Muscle of leg (tissue), 11 donors: ENCODE results near the gene MYO5A. TPM values are rescaled to one million over a fixed set of nuclear protein-coding genes. Genes with fewer than 3 reads are reported as not detected.
"Not testable (repeated sequence)": the region's sequence is repeated elsewhere in the genome, so short reads cannot be mapped to it uniquely, and the experiment has no call there.

Experiments
- DNase-seq: peaks from one replicate; pipeline ENCODE4 v3.0.0; 2013
- H3K27ac ChIP-seq: one replicate; pipeline ENCODE4 v1.5.1; 2013; ENCODE audit warnings: mild to moderate bottlenecking, low read length, control low read depth
- H3K27me3 ChIP-seq: one replicate; pipeline ENCODE4 v1.6.1; 2013; ENCODE audit warnings: low read length; ENCODE audit not compliant: control insufficient read depth, insufficient read depth
- H3K36me3 ChIP-seq: one replicate; pipeline ENCODE4 v1.6.1; 2013; ENCODE audit warnings: low read length; ENCODE audit not compliant: control insufficient read depth, insufficient read depth
- H3K4me1 ChIP-seq: one replicate; pipeline ENCODE4 v1.6.1; 2013; ENCODE audit warnings: low read length; ENCODE audit not compliant: control insufficient read depth, insufficient read depth
- H3K4me3 ChIP-seq: one replicate; pipeline ENCODE4 v1.5.1; 2013; ENCODE audit warnings: low read length, control low read depth
- H3K9me3 ChIP-seq: replicated peaks from 2 replicates; pipeline ENCODE4 v1.6.1; 2013; ENCODE audit warnings: low read depth, low read length; ENCODE audit not compliant: control insufficient read depth
- WGBS: methylation state at CpG from one replicate; pipeline ENCODE4 v1.1.5; 2013; ENCODE audit warnings: missing lambda C conversion rate; ENCODE audit not compliant: insufficient coverage; 5-methylcytosine and 5-hydroxymethylcytosine counted together
- polyA plus RNA-seq, 8 donors: library from polyadenylated mRNA; unstranded; fragments of 120-200 nt; gene quantifications; one replicate each; pipeline versions ENCODE4 v1.2.1 to v1.2.3, GENCODE V29; 2013; ENCODE audit warnings: inconsistent platforms in 1 of 8, low replicate concordance in 1 of 8; ENCODE audit not compliant: insufficient read length in 8 of 8, insufficient read depth in 1 of 8
- total RNA-seq: library from RNA; stranded (reverse); fragments of 120-200 nt; gene quantifications from one replicate; pipeline ENCODE4 v1.2.4, GENCODE V29; 2013

Gene MYO5A
- total and polyA plus RNA-seq, 9 donors: 3.9 to 9.9 (median 6.9) TPM

DNA sequence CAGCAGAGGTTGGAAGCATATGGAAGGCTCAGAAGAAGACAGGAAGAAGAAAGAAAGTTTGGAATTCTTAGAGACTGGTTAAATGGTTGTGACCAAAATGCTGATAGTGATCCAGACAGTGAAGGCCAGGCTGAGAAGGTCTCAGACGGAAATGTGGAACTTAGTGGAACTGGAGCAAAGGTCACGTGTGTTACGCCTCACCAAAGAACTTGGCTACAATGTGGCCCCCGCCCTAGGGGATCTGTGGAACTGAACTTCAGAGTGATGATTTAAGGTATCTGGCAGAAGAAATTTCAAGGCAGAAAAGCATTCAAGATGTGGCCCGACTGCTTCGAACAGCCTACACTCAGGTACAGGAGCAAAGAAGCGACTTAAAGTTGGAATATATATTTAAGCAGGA is 83.1 kb downstream of the MYO5A start:
- Histone ChIP-seq H3K4me3 (no peak overlapping the region), H3K27me3 (no peaks in the 10 kb centered on the region), H3K4me1 (peaks cover 3% of the 10 kb centered on the region), H3K36me3 (no peaks in the 10 kb centered on the region), H3K27ac (no peak overlapping the region), H3K9me3 (peaks cover 3% of the 10 kb centered on the region)
- no peak for DNase-seq
- WGBS: 62% methylated on average over 7 of the region's 7 CpGs

DNA sequence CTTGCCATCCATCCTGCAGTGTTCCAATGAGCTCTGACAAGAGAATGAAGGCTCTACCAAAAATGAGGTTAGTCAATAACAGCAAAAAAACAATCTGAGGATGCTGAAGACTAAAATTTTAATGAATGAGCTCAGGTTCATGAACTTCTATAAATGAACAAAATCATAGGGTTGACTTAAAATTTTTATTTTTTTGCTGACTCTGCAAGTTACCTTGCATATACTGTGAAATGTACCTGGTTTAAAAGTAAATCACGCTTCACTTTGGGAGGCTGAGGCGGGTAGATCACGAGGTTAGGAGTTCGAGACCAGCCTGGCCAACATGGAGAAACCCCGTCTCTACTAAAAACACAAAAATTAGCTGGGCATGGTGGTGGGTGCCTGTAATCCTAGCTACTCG is 85.5 kb downstream of the MYO5A start:
- H3K36me3 ChIP-seq, H3K4me1 ChIP-seq, H3K27ac ChIP-seq, H3K9me3 ChIP-seq, H3K4me3 ChIP-seq, DNase-seq, H3K27me3 ChIP-seq: not testable (repeated sequence)
- 91% methylated on average over 4 of the region's 6 CpGs for WGBS

DNA sequence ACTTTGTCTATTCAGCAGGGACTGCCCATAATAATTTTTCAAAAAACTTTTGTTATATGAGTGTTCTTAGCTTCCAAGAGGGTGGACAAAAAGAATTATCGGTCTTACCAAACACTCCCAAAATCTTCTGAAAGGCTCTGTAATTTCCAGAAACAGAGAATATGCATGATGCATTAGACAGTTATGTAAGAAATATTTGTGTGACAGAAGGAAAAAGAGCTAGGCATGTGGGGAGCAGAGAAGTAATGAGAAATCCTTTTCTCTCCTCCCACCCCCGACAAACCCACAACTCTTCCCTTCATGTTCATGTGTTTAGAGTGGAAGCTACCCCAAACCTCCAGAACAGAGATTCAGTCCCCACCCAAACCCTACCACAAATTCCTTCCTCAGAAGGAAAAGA is 86.8 kb downstream of the MYO5A start:
- peaks cover 3% of the 10 kb centered on the region for H3K4me1 ChIP-seq
- H3K4me3 ChIP-seq: no peak overlapping the region
- no CpG with 5 or more reads among the region's 2 CpGs for WGBS
- H3K27ac ChIP-seq: no peak overlapping the region
- no peaks in the 10 kb centered on the region for H3K27me3 ChIP-seq
- H3K9me3 ChIP-seq: peaks cover 3% of the 10 kb centered on the region
- H3K36me3 ChIP-seq: no peaks in the 10 kb centered on the region
- no peak for DNase-seq

DNA sequence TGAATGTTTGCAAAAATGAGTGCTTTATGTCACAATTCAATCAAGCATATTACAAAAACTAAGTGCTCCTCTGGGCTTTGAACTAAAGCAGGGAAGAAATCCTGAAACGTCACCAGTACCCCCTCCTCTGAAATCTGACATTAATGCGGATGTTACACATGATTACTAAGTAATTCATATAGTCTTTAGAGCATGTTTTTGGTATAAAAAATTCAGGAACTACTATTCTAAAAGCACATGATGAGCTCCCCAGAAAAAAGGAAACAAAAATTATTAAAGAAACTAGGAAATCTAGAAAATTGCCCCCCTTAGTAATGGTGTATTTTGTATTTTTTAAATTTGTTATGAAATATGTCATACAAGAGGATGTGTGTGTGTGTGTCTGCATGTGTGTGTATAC is 87.7 kb downstream of the MYO5A start:
- H3K4me1 ChIP-seq: peaks cover 3% of the 10 kb centered on the region
- WGBS: no CpG with 5 or more reads among the region's 2 CpGs
- DNase-seq: no peak
- no peak overlapping the region for H3K27ac ChIP-seq
- H3K9me3 ChIP-seq: peaks cover under 1% of the 10 kb centered on the region
- no peaks in the 10 kb centered on the region for H3K36me3 ChIP-seq
- no peak overlapping the region for H3K4me3 ChIP-seq
- H3K27me3 ChIP-seq: no peaks in the 10 kb centered on the region

DNA sequence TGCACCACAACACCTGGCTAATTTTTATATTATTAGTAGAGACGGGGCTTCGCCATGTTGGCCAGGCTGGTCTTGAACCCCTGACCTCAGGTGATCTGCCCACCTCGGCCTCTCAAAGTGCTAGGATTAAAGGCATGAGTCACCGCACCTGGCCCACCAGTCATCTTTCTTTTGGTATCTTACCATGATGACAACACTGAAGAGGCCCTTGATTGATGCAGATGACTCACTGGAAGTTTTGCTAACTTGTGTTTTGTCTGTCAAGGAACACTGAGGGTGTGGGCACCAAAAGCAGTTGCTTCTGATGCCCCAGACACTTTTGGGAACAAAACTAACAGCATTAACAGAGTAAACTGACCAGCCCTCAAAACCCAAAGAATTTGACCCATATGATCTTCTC is 88.3 kb downstream of the MYO5A start:
- 79% methylated on average over 3 of the region's 4 CpGs for WGBS
- Histone ChIP-seq H3K36me3 (no peaks in the 10 kb centered on the region), H3K4me3 (no peak overlapping the region), H3K27me3 (no peaks in the 10 kb centered on the region), H3K9me3 (no peaks in the 10 kb centered on the region), H3K4me1 (no peaks in the 10 kb centered on the region), H3K27ac (no peak overlapping the region)
- no peak for DNase-seq

DNA sequence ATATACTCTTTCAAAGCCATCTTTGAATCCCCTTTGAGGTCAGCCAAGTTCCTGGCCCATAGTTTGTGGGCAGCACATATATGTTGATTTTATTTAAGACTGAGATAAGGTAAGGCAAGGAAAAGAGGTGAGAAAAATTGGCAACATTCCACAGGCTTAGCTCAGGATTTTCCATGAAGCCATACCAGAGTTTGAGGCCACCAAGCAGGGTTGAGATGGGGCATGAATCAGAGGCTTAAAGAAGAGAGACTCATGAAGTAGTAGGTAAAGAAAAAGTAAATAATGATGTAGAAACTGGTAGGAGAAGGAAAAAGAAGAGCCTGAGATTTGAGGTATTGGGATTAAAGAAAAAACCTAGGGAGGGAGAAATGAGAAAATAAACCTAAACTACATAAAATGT is 89.2 kb downstream of the MYO5A start:
- no peak for DNase-seq
- Histone ChIP-seq H3K9me3 (no peaks in the 10 kb centered on the region), H3K27ac (no peak overlapping the region), H3K4me3 (no peak overlapping the region), H3K27me3 (no peaks in the 10 kb centered on the region), H3K36me3 (no peaks in the 10 kb centered on the region), H3K4me1 (no peaks in the 10 kb centered on the region)

DNA sequence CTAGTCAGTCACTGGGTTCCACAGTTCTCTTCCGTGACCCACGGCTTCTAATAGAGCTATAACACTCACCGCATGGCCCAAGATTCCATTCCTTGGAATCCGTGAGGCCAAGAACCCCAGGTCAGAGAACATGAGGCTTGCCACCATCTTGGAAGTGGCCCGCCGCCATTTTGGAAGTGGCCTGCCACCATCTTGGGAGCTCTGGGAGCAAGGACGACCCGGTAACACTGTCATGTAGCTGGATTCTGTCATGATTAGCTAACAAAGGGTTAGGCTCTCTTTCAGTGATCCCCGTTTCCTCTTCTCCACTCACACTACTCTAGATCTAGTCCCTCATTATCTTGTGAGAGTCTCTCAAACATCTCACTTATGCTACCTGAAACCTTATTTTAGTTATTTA is 89.6 kb downstream of the MYO5A start:
- not testable (repeated sequence) for H3K27ac ChIP-seq, H3K9me3 ChIP-seq, H3K27me3 ChIP-seq, H3K4me1 ChIP-seq, H3K36me3 ChIP-seq, DNase-seq, H3K4me3 ChIP-seq
- 87% methylated on average over 4 of the region's 9 CpGs for WGBS

DNA sequence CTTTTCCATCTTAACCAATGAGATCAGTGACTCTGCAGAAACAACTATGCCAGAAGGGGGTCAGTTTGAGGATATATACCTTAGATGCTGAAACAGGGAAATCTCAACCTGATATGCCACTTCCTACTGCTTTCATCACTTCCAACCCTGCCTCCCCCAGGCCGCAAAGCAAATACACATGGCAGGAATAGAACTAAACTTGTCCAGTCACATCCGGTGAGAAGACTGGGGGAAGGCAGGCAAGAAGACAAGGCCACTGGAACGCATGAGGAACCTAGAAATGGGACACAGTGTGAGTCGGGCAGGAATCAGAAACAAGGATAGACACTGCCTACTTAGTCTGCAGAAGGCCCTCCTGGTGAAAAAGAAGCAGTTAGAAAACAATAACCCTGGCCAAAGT is 90.6 kb downstream of the MYO5A start:
- peak; percentile 42 for DNase-seq
- no peaks in the 10 kb centered on the region for H3K4me1 ChIP-seq
- H3K27me3 ChIP-seq: no peaks in the 10 kb centered on the region
- no peaks in the 10 kb centered on the region for H3K36me3 ChIP-seq
- H3K27ac ChIP-seq: no peak overlapping the region
- WGBS: 88% methylated on average over 3 of the region's 4 CpGs
- no peak overlapping the region for H3K4me3 ChIP-seq
- no peaks in the 10 kb centered on the region for H3K9me3 ChIP-seq

DNA sequence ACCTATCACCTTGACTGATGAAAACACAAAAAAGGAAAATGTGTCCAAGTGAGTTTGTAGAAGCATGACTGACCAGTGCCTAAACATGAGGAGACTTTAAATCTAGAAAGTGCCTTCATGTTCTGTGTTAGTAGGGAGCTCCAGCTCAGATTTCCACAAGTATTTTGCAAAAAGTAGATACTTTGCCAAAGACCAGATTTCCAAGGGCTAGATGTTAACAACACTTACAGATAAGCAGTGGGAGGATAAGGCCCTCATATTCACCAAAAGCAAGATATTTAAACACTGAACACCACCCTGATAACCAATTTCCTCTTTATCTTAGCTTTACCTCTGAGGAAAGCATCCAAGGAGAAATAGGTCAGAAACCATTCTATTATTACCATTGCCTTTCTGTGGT is 91.0 kb downstream of the MYO5A start:
- no peak overlapping the region for H3K27ac ChIP-seq
- no peaks in the 10 kb centered on the region for H3K4me1 ChIP-seq
- H3K36me3 ChIP-seq: no peaks in the 10 kb centered on the region
- no peaks in the 10 kb centered on the region for H3K9me3 ChIP-seq
- no peak overlapping the region for H3K4me3 ChIP-seq
- H3K27me3 ChIP-seq: no peaks in the 10 kb centered on the region
- DNase-seq: no peak

DNA sequence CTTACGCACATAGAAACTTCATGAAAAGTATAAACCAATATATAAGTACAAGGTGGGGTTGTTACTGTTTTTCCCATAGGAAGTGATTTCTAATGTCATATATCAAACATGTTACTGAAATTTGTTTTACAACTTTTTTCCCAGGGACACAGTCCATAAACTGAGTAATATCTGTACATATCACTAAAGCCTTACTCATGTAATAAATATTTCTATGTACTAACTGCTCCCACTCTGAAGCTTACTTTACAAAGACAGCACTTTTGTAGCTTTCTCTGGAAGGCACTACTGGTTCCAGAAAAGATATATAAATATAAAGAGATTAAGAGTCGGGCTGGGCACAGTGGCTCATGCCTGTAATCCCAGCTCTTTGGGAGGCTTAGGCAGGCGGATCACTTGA is 91.7 kb downstream of the MYO5A start:
- WGBS: no CpG with 5 or more reads among the region's 3 CpGs
- no peaks in the 10 kb centered on the region for H3K4me1 ChIP-seq
- H3K36me3 ChIP-seq: no peaks in the 10 kb centered on the region
- H3K27me3 ChIP-seq: no peaks in the 10 kb centered on the region
- no peak for DNase-seq
- no peaks in the 10 kb centered on the region for H3K9me3 ChIP-seq
- no peak overlapping the region for H3K27ac ChIP-seq
- H3K4me3 ChIP-seq: no peak overlapping the region

DNA sequence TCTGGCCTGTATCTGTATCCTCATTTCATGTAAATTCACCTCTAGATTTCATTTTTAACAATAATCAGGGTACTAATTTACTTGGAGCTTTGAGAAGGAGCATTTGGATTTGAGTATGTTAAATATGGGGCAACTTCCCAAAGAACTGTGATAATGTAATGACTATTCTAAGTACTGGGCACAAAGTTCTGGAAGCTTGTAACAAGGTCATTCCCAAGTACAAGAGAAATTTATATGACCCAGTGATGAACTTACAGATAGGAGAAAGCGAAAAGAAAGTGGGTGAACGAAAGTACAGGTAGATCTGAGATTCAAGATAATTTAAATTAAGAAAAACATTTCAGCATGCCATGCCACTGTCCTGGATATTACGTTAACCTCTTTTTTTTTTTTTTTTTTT is 93.8 kb downstream of the MYO5A start:
- no peak for DNase-seq
- H3K36me3 ChIP-seq: no peaks in the 10 kb centered on the region
- H3K4me1 ChIP-seq: no peaks in the 10 kb centered on the region
- no peak overlapping the region for H3K27ac ChIP-seq
- no CpG with 5 or more reads among the region's 3 CpGs for WGBS
- H3K9me3 ChIP-seq: no peaks in the 10 kb centered on the region
- H3K27me3 ChIP-seq: no peaks in the 10 kb centered on the region
- H3K4me3 ChIP-seq: no peak overlapping the region
